Endothelial cell of hepatic sinusoid (primary cell): ENCODE data around the gene IFNLR1.

Experiments used
- in situ Hi-C: cut with HindIII; loops from 2 replicates; pipeline ENCODE4 v1.10.0; 2017; ENCODE audit warnings: low sequenced_read_pairs

The IFNLR1 gene

GRCh38 chr1:24127134-24127800 lies 59.8 kb downstream of the IFNLR1 start:
- in situ Hi-C loops: no loop called here

GRCh38 chr1:24126672-24127023 lies 60.4 kb downstream of the IFNLR1 start:
- in situ Hi-C loops: no loop called here

GRCh38 chr1:24126018-24126671 lies 60.9 kb downstream of the IFNLR1 start:
- in situ Hi-C loops: no loop called here

GRCh38 chr1:24125456-24125855 lies 61.6 kb downstream of the IFNLR1 start:
- in situ Hi-C loops: no loop called here

- in situ Hi-C loops: no loop called here
Observed at GRCh38 chr1:24124980-24125379, 62.1 kb downstream of the IFNLR1 start.

GRCh38 chr1:24123611-24124010 lies 63.5 kb downstream of the IFNLR1 start:
- in situ Hi-C loops: no loop called here

GRCh38 chr1:24122776-24123175 lies 64.3 kb downstream of the IFNLR1 start:
- in situ Hi-C loops: no loop called here

GRCh38 chr1:24121406-24121805 lies 65.7 kb downstream of the IFNLR1 start:
- in situ Hi-C loops: no loop called here

GRCh38 chr1:24120965-24121364 lies 66.1 kb downstream of the IFNLR1 start:
- in situ Hi-C loops: no loop called here

- in situ Hi-C loops: loop anchor here (5.0 kb wide), 1 partner anchor 38 kb away; no protein-coding TSS in a partner anchor
Observed at GRCh38 chr1:24119859-24120756, 67.0 kb downstream of the IFNLR1 start.

GRCh38 chr1:24119489-24119858 lies 67.6 kb downstream of the IFNLR1 start:
- in situ Hi-C loops: loop anchor here (5.0 kb wide), 1 partner anchor 37 kb away; no protein-coding TSS in a partner anchor

- in situ Hi-C loops: loop anchor here (5.0 kb wide), 1 partner anchor 36 kb away; no protein-coding TSS in a partner anchor
Observed at GRCh38 chr1:24118410-24119242, 68.5 kb downstream of the IFNLR1 start.

- in situ Hi-C loops: loop anchor here (5.0 kb wide), 1 partner anchor 36 kb away; no protein-coding TSS in a partner anchor
Observed at GRCh38 chr1:24117722-24118409, 69.2 kb downstream of the IFNLR1 start.

GRCh38 chr1:24117132-24117531 lies 70.0 kb downstream of the IFNLR1 start:
- in situ Hi-C loops: loop anchor here (5.0 kb wide), 1 partner anchor 35 kb away; no protein-coding TSS in a partner anchor

GRCh38 chr1:24114753-24115152 lies 72.3 kb downstream of the IFNLR1 start:
- in situ Hi-C loops: loop anchor here (5.0 kb wide), 1 partner anchor 32 kb away; no protein-coding TSS in a partner anchor

GRCh38 chr1:24113641-24114033 lies 73.5 kb downstream of the IFNLR1 start:
- in situ Hi-C loops: no loop called here

GRCh38 chr1:24111996-24112779 lies 74.9 kb downstream of the IFNLR1 start, which contains the start of gene MYOM3:
Gene MYOM3, minus strand, starts transcription at chr1:24112135. Its CDS starts 3,499 bp downstream, at chr1:24108636.
- in situ Hi-C loops: no loop called here

- in situ Hi-C loops: no loop called here
Observed at GRCh38 chr1:24111262-24111995, 75.7 kb downstream of the IFNLR1 start.
